HepG2 (cell line): ENCODE measurements around the gene KNG1. TPM values are rescaled to one million over a fixed set of nuclear protein-coding genes. Genes with fewer than 3 reads are reported as not detected.

Source experiments
- CREB1 ChIP-seq, 2 experiments: fragments of 450-650 bp in 1 of 2; IDR thresholded peaks; 2 replicates each; pipeline ENCODE4 v1.6.1; 2016 to 2017; ENCODE audit warnings: control low read depth in 1 of 2, mild to moderate bottlenecking in 1 of 2, missing compliant biosample characterization in 1 of 2, missing genetic modification characterization in 1 of 2
- CREBL2 ChIP-seq: sonication (generic); formaldehyde crosslinking; IDR thresholded peaks from 2 replicates; pipeline ENCODE4 v1.8.1; 2023; ENCODE audit warnings: missing genetic modification reagents, mild to moderate bottlenecking, borderline replicate concordance
- FLYWCH1 ChIP-seq: sonication (generic); formaldehyde crosslinking; IDR thresholded peaks from 2 replicates; pipeline ENCODE4 v1.8.1; 2023; ENCODE audit warnings: mild to moderate bottlenecking, missing genetic modification reagents
- HOXA7 ChIP-seq: sonication (generic); formaldehyde crosslinking; IDR thresholded peaks from 2 replicates; pipeline ENCODE4 v1.8.1; 2022; ENCODE audit warnings: mild to moderate bottlenecking, missing genetic modification reagents, moderate library complexity
- JDP2 ChIP-seq: sonication (generic); formaldehyde crosslinking; IDR thresholded peaks from 2 replicates; pipeline ENCODE4 v1.8.1; 2022; ENCODE audit warnings: missing genetic modification reagents, borderline replicate concordance
- KLF12 ChIP-seq: sonication (generic); formaldehyde crosslinking; IDR thresholded peaks from 2 replicates; pipeline ENCODE4 v1.4.0; 2020; ENCODE audit warnings: missing genetic modification reagents, borderline replicate concordance
- MAF1 ChIP-seq: sonication (generic); formaldehyde crosslinking; IDR thresholded peaks from 2 replicates; pipeline ENCODE4 v1.5.0; 2020; ENCODE audit warnings: missing genetic modification reagents, borderline replicate concordance
- MXD3 ChIP-seq: IDR thresholded peaks from 2 replicates; pipeline ENCODE4 v1.6.1; 2016; ENCODE audit warnings: mild to moderate bottlenecking, missing biosample characterization, missing genetic modification reagents
- PCBP2 ChIP-seq: fragments of 200-400 bp; formaldehyde crosslinking; optimal IDR thresholded peaks from 2 replicates; pipeline ENCODE3; 2018; ENCODE audit warnings: low read length, low read depth; ENCODE audit not compliant: poor library complexity, severe bottlenecking
- RBM39 ChIP-seq: fragments of 200-400 bp; formaldehyde crosslinking; IDR thresholded peaks from one replicate; pipeline ENCODE4 v1.6.1; 2018; ENCODE audit warnings: antibody characterized with exemption, mild to moderate bottlenecking, low read depth, low read length; ENCODE audit not compliant: poor library complexity, severe bottlenecking
- REL ChIP-seq: sonication (generic); formaldehyde crosslinking; conservative IDR thresholded peaks from 2 replicates; pipeline ENCODE4 v1.8.0; 2022; ENCODE audit warnings: mild to moderate bottlenecking, missing genetic modification reagents, moderate library complexity
- SMAD3 ChIP-seq: sonication (generic); formaldehyde crosslinking; IDR thresholded peaks from 2 replicates; pipeline ENCODE4 v1.4.0; 2020; ENCODE audit warnings: missing genetic modification reagents
- STAG1 ChIP-seq: sonication (generic); formaldehyde crosslinking; IDR thresholded peaks from 2 replicates; pipeline ENCODE4 v1.4.0; 2020; ENCODE audit warnings: missing genetic modification reagents
- TBX3 ChIP-seq: fragments of 450-650 bp; IDR thresholded peaks from 2 replicates; pipeline ENCODE4 v1.6.1; 2017; ENCODE audit warnings: antibody characterized with exemption, mild to moderate bottlenecking, inconsistent platforms, borderline replicate concordance
- TEAD2 ChIP-seq: sonication (generic); formaldehyde crosslinking; IDR thresholded peaks from 2 replicates; pipeline ENCODE4 v1.9.0; 2021; ENCODE audit warnings: missing genetic modification reagents
- ZBTB3 ChIP-seq: sonication (generic); formaldehyde crosslinking; IDR thresholded peaks from 2 replicates; pipeline ENCODE4 v1.4.0; 2020; ENCODE audit warnings: low read depth, mild to moderate bottlenecking, moderate library complexity, missing genetic modification reagents, borderline replicate concordance
- ZNF251 ChIP-seq: sonication (generic); formaldehyde crosslinking; IDR thresholded peaks from 2 replicates; pipeline ENCODE4 v1.9.0; 2021; ENCODE audit warnings: mild to moderate bottlenecking, missing genetic modification reagents
- ZNF274 ChIP-seq: sonication (generic); formaldehyde crosslinking; IDR thresholded peaks from 2 replicates; pipeline ENCODE4 v1.5.1; 2020; ENCODE audit warnings: mild to moderate bottlenecking, missing genetic modification reagents
- ZNF317 ChIP-seq: sonication (generic); formaldehyde crosslinking; IDR thresholded peaks from 2 replicates; pipeline ENCODE4 v1.5.0; 2020; ENCODE audit warnings: mild to moderate bottlenecking, missing genetic modification reagents
- ZNF549 ChIP-seq: sonication (generic); formaldehyde crosslinking; IDR thresholded peaks from 2 replicates; pipeline ENCODE4 v1.5.0; 2020; ENCODE audit warnings: missing genetic modification reagents
- ZNF556 ChIP-seq: sonication (generic); formaldehyde crosslinking; IDR thresholded peaks from 2 replicates; pipeline ENCODE4 v1.4.0; 2020; ENCODE audit warnings: mild to moderate bottlenecking, missing genetic modification reagents, borderline replicate concordance
- ZNF724P ChIP-seq: sonication (generic); formaldehyde crosslinking; IDR thresholded peaks from 2 replicates; pipeline ENCODE4 v1.8.0; 2022; ENCODE audit warnings: missing genetic modification reagents, borderline replicate concordance
- ZNF761 ChIP-seq: sonication (generic); formaldehyde crosslinking; conservative IDR thresholded peaks from 2 replicates; pipeline ENCODE4 v1.4.0; 2020; ENCODE audit warnings: mild to moderate bottlenecking, missing genetic modification reagents
- ZNF773 ChIP-seq: sonication (generic); formaldehyde crosslinking; IDR thresholded peaks from 2 replicates; pipeline ENCODE4 v1.4.0; 2020; ENCODE audit warnings: missing genetic modification reagents, borderline replicate concordance
- polyA plus RNA-seq, 8 experiments: library from polyadenylated mRNA; depleted of rRNA in 3 of 8; stranded (reverse) in 7 of 8; unstranded in 1 of 8; fragments of >200 nt; fragmentation: Illumina TruSeq in 4 of 8; extraction: Trizol in 4 of 8; gene quantifications; 2 replicates each; pipeline versions ENCODE4 v1.2.1 to v1.2.3, GENCODE V29; 2011 to 2016; ENCODE audit warnings: low read depth in 4 of 8, missing spikeins in 1 of 8, mixed read lengths in 1 of 8; ENCODE audit not compliant: insufficient read depth in 1 of 8
- total RNA-seq, 5 experiments: library from RNA; depleted of rRNA; stranded (reverse); fragments of >200 nt; fragmentation: Illumina TruSeq; extraction: Trizol; gene quantifications; 2 replicates each; pipeline ENCODE4 v1.2.3, GENCODE V29; 2016; ENCODE audit warnings: low read depth in 1 of 5
- TF ChIP-seq, protein P1 (sequence below): sonication (generic); formaldehyde crosslinking; IDR thresholded peaks from 2 replicates; pipeline ENCODE4 v1.4.0; 2020; ENCODE audit warnings: missing genetic modification reagents, borderline replicate concordance

KNG1 gene
- total and polyA plus RNA-seq, 2 of the 13 experiments (the other 11 are each of a cell fraction or from before 2014, with no cell fraction given): 6.5 to 7.0 TPM

DNA sequence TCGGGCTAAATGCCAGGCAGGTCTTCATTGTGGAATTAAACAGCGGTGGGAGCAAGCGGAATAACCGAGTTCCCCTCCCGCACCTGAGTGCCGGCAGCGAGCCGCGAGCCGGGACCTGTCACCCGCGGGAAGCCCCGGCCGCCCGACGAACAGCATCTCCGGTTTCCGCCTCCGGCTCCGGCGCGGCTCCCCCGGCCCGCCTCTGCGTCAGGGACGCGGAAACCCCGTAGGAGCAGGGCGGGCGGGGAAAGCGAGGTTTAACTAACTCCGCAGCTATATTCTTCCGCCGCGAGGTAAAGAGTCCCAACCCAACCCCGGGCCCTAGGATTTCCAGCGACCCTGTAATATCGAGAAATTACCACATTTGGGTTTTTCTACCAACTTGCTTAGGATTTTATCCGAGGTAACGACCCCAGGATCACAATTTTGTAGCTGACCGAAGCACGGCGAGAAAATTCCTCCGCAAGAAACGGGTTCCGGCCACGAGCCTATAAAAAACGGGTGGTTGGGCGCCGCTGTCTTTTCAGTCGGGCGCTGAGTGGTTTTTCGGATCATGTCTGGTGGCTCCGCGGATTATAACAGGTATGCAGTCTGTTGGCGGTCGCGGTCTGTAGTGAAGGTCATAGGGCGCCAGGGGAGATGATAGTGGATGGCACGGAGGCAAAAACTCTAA is 66.0 kb downstream of the KNG1 start, which contains the start of gene EIF4A2 (continued):
- TF ChIP-seq STAG1 (CRISPR knock-in tag) (no peak), SMAD3 (CRISPR knock-in tag) (peak; percentile 54; the same call in 1 of the 2 replicates), TEAD2 (no peak), ZNF549 (no peak), ZNF251 (CRISPR knock-in tag) (no peak), HOXA7 (CRISPR knock-in tag) (peak; percentile 84; the same call in 1 of the 2 replicates), JDP2 (CRISPR knock-in tag) (0 out of 2 replicates have a peak, but pooled peaks have one; percentile 57), RBM39 (peak; percentile 86), ZNF317 (CRISPR knock-in tag) (no peak), ZNF773 (0 out of 2 replicates have a peak, but pooled peaks have one; percentile 15), FLYWCH1 (CRISPR knock-in tag) (0 out of 2 replicates have a peak, but pooled peaks have one; percentile 50), CREB1 (IDR thresholded peaks at IDR 0.05) (peak; percentile 65), CREB1 (CRISPR knock-in tag; IDR thresholded peaks at IDR 0.05) (peak; percentile 88), KLF12 (CRISPR knock-in tag) (peak; percentile 68), ZNF274 (CRISPR knock-in tag) (0 out of 2 replicates have a peak, but pooled peaks have one; percentile 21), REL (CRISPR knock-in tag) (peak; percentile 92), ZBTB3 (CRISPR knock-in tag) (no peak), ZNF724P (no peak), PCBP2 (peak; percentile 52), CREBL2 (no peak), TBX3 (peak; percentile 92; the same call in 1 of the 2 replicates), MXD3 (peak; percentile 78), ZNF556 (CRISPR knock-in tag) (no peak), MAF1 (CRISPR knock-in tag) (no peak), ZNF761 (CRISPR knock-in tag) (no peak)
- TF ChIP-seq, protein P1, sequence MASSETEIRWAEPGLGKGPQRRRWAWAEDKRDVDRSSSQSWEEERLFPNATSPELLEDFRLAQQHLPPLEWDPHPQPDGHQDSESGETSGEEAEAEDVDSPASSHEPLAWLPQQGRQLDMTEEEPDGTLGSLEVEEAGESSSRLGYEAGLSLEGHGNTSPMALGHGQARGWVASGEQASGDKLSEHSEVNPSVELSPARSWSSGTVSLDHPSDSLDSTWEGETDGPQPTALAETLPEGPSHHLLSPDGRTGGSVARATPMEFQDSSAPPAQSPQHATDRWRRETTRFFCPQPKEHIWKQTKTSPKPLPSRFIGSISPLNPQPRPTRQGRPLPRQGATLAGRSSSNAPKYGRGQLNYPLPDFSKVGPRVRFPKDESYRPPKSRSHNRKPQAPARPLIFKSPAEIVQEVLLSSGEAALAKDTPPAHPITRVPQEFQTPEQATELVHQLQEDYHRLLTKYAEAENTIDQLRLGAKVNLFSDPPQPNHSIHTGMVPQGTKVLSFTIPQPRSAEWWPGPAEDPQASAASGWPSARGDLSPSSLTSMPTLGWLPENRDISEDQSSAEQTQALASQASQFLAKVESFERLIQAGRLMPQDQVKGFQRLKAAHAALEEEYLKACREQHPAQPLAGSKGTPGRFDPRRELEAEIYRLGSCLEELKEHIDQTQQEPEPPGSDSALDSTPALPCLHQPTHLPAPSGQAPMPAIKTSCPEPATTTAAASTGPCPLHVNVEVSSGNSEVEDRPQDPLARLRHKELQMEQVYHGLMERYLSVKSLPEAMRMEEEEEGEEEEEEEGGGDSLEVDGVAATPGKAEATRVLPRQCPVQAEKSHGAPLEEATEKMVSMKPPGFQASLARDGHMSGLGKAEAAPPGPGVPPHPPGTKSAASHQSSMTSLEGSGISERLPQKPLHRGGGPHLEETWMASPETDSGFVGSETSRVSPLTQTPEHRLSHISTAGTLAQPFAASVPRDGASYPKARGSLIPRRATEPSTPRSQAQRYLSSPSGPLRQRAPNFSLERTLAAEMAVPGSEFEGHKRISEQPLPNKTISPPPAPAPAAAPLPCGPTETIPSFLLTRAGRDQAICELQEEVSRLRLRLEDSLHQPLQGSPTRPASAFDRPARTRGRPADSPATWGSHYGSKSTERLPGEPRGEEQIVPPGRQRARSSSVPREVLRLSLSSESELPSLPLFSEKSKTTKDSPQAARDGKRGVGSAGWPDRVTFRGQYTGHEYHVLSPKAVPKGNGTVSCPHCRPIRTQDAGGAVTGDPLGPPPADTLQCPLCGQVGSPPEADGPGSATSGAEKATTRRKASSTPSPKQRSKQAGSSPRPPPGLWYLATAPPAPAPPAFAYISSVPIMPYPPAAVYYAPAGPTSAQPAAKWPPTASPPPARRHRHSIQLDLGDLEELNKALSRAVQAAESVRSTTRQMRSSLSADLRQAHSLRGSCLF (CRISPR knock-in tag): peak; percentile 8; the same call in 1 of the 2 replicates
